HuH-7 (cell line): ENCODE measurements around the gene BRD3.

Source experiments
- DNase-seq: peaks from one replicate; pipeline ENCODE4 v3.0.0; 2011; ENCODE audit warnings: low spot score

Gene BRD3

GRCh38 chr9:134054891-134055811 is 12.7 kb downstream of the BRD3 start:
- DNase-seq: no peak

GRCh38 chr9:134053941-134054761 is 13.7 kb downstream of the BRD3 start:
- DNase-seq: no peak

DNA sequence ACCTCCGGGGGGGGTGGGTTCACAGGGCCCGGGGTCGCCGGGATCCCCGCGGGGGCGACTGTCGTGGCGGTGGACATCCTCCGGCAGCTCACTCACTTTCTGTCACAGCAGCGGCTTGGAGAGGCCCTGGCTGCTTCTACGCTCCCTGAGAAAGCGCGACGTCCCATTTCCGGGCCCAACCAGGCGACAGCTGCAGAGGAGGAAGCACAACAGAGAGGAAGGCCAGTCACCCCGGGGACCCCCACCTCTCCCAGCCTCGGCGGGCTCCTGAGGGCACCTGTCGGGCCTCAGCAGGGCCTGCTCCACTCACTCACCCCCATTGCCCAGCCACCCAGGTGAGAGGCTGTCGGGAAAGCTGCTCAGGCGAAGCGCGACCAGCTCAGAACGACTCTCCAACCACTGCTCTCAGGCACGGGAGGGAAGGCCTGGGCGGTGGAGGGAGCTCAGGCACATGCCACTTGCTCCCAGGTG is 14.4 kb downstream of the BRD3 start:
- no peak for DNase-seq

DNA sequence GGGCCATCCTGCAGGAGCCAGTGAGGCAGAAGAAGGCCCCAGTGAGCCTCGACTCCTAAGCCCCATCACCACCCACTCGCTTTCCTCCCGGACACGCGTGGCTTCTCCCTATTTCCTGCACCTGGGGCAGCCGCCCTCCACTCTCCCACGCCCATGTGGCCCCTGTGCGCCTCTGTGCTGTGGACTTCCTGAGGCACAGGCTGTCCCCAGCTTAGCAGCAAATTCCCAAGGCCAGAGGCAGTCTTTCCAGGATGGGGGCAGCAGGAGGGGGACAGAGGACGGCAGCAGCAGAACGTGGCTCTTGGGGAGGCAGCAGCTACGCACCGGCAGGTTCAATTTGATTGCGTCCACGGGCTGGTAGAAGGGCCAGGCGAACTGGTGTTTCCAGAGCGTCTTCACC is 14.9 kb downstream of the BRD3 start:
- no peak for DNase-seq

DNA sequence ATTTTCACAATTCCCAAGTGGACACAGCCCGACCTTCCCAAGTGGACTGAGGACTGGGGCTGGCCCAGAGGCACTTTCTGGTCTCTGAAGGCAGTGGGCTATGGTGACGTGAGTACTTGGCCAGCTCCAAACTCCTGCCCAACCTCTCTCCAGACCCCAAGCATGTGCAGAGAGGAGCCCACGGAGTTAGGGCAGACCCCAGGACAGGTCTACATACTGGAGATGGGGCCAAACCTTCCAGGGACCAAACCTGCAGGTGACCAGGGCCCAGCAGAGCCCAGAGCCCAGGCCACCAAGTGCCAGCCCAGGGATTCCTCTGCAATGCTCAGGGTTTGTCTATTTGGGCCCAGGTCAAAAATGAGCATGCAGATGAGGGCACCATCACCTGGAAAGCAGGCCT is 15.3 kb downstream of the BRD3 start:
- no peak for DNase-seq

GRCh38 chr9:134051319-134051718 is 16.5 kb downstream of the BRD3 start:
- no peak for DNase-seq

DNA sequence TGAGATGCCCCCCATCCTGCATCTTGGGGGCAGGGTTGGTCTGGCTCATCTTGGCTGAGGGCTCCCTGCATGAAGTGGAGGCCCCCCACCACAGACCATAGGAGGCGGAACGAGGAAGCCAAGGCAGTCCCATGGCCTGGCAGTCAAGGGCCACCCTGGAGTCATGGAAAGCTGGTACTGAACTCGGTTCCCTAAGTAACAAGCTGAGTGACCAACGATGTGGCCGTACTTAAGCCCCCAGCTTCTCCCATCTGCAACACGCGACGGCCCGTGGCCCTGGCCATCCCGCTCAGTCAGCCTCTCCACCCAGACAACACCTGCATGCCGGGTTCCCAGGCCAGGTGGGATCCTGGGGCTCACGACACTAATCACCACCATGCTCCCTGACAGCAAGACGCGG is 17.1 kb downstream of the BRD3 start:
- no peak for DNase-seq

- DNase-seq: no peak
Measured at GRCh38 chr9:134049772-134050588, 17.8 kb downstream of the BRD3 start.

DNA sequence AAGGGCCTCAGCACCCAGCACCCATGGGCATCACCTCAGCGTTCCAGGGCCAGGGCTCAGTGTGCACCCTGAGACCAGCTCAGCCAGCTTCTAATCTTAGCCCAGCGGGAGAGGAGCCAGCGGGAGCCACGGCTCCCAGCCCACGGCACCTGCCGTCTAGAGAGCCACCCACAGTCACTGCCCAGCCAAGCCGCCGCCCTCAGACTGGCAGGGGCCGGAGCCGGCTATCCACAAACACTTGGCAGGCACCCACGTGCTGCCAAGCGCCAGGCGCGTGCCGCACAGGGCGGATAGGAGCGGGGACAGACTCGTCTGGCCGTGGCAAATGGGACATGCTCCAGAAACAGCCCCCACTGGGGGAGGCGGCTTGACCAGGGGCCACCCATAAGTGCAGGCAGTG is 18.6 kb downstream of the BRD3 start:
- no peak for DNase-seq

DNA sequence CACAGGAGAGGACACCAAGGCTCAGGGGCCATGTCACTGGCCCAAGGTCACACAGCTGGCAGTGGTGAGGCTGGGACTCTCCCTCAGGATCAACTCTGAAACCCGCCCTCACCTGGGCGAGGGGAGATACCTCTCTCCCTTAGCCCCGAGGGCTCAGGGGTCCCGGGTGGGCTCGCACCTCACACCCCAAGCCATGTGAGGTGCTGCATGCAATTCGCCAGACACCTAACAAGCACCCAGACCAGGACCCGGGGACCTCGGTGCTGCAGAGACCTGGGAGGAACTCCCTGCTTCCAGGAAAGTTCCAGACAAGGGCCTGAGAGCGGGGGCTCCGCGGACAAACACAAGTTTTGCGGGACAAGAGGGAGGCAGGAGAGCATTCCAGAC is 19.3 kb downstream of the BRD3 start:
- DNase-seq: no peak

DNA sequence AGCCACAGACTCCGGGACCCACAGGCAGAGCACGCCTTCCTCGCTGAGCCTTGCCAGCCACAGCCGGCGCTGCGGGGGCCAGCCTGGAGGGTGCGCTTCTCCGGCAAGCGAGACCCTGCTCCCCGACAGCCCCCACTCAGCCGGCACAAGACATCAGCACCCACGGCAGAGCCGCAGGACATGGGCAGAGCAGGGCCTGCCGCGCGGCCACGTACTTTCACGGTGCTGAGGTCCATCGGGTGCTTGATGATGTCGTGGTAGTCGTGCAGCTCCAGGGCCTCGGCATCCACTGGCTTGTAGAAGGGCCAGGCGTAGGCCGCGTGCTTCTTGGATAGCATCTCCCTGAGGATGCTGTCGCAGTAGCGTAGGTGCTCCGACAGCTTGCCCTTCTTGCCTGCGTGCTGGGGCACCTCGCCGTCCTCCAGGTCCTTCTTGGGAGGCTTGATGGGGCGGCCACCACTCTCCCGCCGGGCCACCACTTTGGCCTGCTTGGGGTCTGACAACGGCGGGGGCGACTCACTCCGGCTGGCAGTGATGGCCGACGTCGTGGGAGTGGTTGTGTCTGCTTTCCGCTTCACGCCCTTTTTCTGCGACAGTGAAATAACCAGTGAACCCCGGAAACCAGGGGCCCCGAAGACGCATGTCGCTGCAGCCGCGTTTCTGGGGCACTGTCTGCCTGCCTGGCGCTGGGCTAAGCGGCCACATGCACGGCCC is 19.8 kb downstream of the BRD3 start:
- no peak for DNase-seq

DNA sequence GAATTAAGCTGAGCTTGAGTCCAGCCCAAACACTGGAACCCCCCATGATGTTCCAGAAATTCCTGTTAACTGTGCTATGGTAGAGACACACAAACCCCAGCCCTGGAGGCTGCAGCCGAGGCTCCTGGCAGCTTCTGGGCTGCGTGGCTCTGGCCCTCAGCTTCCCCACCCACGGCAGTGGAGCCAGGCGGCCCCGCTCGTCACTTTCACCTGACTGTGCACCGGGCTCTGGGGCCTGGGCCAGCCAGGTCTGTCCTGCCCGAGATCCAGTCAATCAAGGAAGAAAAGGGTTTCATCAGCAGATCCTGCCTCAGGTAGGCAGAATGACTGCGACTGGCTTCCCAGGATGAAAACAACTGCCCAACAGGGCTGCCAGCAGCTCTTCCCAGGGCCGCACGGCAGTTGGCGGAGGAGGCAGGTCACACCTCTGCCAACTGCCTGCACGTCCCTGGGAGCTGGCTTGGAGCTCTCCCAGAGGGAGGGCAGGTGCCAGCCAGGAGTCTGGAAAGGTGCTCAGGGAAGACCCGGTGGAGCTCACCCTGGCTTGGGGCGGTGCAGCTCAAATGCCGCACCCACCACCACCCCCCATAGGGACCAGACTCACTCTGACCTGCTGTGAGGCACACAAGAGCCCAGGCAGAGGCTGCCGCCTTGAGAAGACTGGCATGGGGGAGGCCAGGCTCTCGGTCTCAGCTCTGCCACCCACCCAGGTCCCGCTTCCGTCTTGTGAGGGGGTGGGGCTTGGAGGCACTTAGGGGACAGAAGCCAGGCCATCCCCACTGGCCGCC is 20.7 kb downstream of the BRD3 start:
- DNase-seq: no peak

- no peak for DNase-seq
Measured at GRCh38 chr9:134045841-134046544, 21.8 kb downstream of the BRD3 start.

DNA sequence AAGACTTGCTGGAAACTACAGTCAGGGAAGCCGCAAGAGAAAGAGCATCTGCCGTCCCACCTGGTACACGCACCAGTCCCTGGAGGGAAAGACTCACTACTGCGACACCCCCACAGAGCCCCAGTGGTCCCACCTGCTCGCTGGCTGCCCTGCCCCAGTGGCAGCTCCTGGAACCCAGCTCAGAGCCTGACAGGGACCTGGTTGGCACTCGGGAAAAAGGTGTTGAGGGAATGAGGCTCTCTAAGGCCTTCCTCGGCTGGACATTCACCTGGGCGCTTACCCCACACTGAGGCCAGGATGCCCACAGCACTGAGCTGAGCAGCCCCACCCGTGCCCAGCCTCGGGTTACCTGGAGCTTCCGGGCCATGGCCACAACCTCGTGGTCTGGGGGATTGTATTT is 22.9 kb downstream of the BRD3 start:
- no peak for DNase-seq

- no peak for DNase-seq
Measured at GRCh38 chr9:134043531-134043988, 24.3 kb downstream of the BRD3 start.

DNA sequence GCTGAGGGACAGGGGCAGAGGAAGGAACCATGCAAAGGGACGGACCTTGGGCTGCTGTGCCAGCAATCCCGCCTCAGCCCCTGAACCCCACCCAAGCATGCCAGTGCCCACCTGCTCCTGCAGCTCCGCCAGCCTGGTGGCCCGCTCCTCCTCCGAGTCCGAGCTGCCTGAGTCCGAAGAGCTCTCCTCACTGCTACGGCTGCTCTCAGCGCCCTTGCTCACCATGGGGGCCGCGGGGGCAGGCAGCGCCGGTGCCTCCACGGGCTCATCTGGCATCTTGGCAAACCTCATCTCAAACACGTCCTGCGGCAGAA is 26.2 kb downstream of the BRD3 start:
- no peak for DNase-seq

DNA sequence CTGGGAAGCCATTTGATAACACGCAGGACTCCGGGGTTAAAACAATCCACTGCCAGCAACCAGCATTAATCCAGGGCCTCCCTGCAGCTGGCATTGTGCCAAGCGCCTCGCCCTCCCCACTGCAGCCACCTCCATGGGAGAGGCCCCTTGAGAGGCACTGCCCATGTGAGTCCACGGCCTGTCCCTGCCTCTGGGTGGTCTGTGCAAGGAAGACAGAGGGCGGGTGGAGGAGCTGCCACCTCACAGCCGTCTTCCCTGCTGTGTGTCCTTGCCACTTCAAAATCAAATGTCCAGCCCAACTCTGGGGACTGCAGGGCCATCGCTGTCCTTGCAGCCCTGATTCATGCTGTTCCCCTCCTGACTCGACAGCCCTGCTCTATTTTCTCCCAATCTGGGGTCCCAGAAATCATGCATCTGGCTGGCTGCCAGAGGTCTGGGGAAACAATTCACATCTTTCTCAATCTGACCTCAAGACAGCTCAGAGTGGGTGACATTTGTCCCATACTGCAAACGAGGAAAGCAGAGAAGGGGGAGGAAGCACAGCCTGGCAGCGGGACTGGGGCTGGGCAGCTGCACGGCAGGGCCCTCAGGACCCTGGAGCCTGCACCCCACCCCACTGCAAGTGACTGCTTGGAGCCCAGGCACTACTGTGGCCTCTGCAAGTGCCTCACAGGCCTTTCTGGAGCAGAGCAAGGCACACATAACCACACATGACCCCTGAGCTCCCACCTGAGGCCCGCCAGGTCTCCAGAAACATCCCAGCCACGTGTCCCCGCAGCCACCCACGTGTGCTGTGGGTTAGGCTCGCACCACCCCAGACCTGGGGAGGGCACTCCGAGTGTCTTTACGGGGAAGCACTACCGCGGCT is 26.8 kb downstream of the BRD3 start:
- DNase-seq: no peak

DNA sequence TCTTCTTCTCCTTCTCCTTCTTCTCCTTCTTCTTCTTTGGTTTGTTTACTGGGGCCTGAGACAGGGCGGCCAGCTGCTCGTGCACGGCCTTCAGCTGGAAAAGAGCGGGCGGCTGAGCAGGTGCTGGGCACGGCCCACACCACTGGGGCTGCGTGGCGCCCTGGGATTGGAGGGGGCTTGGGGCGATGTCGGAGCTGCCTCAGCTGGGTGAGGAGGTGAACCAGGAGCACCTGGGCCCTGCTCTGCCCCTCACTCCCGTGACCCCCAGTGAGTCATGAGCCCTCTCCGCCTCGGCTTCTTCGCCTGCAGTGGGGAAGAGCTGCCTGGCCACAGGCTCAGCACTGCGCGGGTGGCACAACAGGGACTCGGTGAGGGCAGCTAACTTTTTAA is 27.7 kb downstream of the BRD3 start:
- DNase-seq: no peak
